Osteocyte (in vitro differentiated cells): ENCODE measurements around the gene ZKSCAN8. TPM values are rescaled to one million over a fixed set of nuclear protein-coding genes. Genes with fewer than 3 reads are reported as not detected.

ENCODE experiments used
- DNase-seq: peaks from one replicate; pipeline ENCODE4 v3.0.0; 2021; ENCODE audit warnings: mixed read lengths; ENCODE audit not compliant: unreplicated experiment; ENCODE audit errors: extremely low spot score
- H3K27ac Mint-ChIP-seq: one replicate; pipeline ENCODE4 v1.8.0; 2021; ENCODE audit warnings: mild to moderate bottlenecking, mixed read lengths; ENCODE audit not compliant: unreplicated experiment
- H3K27me3 Mint-ChIP-seq: one replicate; pipeline ENCODE4 v1.8.0; 2021; ENCODE audit warnings: mixed read lengths; ENCODE audit not compliant: unreplicated experiment
- H3K36me3 Mint-ChIP-seq: one replicate; pipeline ENCODE4 v1.8.0; 2021; ENCODE audit warnings: mixed read lengths; ENCODE audit not compliant: unreplicated experiment
- H3K4me1 Mint-ChIP-seq: one replicate; pipeline ENCODE4 v1.8.0; 2021; ENCODE audit warnings: mixed read lengths; ENCODE audit not compliant: unreplicated experiment
- H3K4me3 Mint-ChIP-seq: one replicate; pipeline ENCODE4 v1.8.0; 2021; ENCODE audit warnings: mild to moderate bottlenecking, moderate library complexity, mixed read lengths; ENCODE audit not compliant: unreplicated experiment
- H3K9me3 Mint-ChIP-seq: one replicate; pipeline ENCODE4 v1.8.0; 2021; ENCODE audit warnings: mixed read lengths; ENCODE audit not compliant: unreplicated experiment
- CTCF ChIP-seq: fragments of 200-600 bp; sonication (generic); IDR thresholded peaks from 2 replicates; pipeline ENCODE4 v1.5.0; 2021; ENCODE audit warnings: antibody characterized with exemption, mild to moderate bottlenecking, moderate library complexity
- total RNA-seq: library from RNA; stranded (reverse); gene quantifications from 2 replicates; pipeline ENCODE4 v1.2.1, GENCODE V29; 2021

Gene ZKSCAN8
- total RNA-seq, 1 donor from 2014 or later, result 36.3 TPM

- H3K4me1 Mint-ChIP-seq, result peaks cover 10% of the 10 kb centered on the region
- no peak for DNase-seq
- H3K36me3 Mint-ChIP-seq, result no peaks in the 10 kb centered on the region
- H3K4me3 Mint-ChIP-seq, result no peak overlapping the region
- H3K27ac Mint-ChIP-seq, result no peak overlapping the region
- TF ChIP-seq CTCF, result no peak
- no peaks in the 10 kb centered on the region for H3K9me3 Mint-ChIP-seq
- no peaks in the 10 kb centered on the region for H3K27me3 Mint-ChIP-seq
These were observed 34.2 kb upstream of the ZKSCAN8 start for GRCh38 chr6:28107506-28107905.

- no peak overlapping the region for H3K4me3 Mint-ChIP-seq
- peaks cover 24% of the 10 kb centered on the region for H3K36me3 Mint-ChIP-seq
- no peak for TF ChIP-seq CTCF
- no peak overlapping the region for H3K27ac Mint-ChIP-seq
- no peaks in the 10 kb centered on the region for H3K9me3 Mint-ChIP-seq
- DNase-seq, result no peak
- H3K27me3 Mint-ChIP-seq, result no peaks in the 10 kb centered on the region
- H3K4me1 Mint-ChIP-seq, result no peaks in the 10 kb centered on the region
These were observed 29.7 kb upstream of the ZKSCAN8 start for GRCh38 chr6:28111964-28112363.

- DNase-seq, result no peak
- H3K27me3 Mint-ChIP-seq, result no peaks in the 10 kb centered on the region
- no peak overlapping the region for H3K4me3 Mint-ChIP-seq
- H3K9me3 Mint-ChIP-seq, result no peaks in the 10 kb centered on the region
- no peak overlapping the region for H3K27ac Mint-ChIP-seq
- no peaks in the 10 kb centered on the region for H3K4me1 Mint-ChIP-seq
- peaks cover 38% of the 10 kb centered on the region for H3K36me3 Mint-ChIP-seq
- TF ChIP-seq CTCF, result no peak
These were observed 25.9 kb upstream of the ZKSCAN8 start for GRCh38 chr6:28115799-28116198.

- Mint-ChIP-seq H3K27ac (no peak overlapping the region), H3K4me1 (no peaks in the 10 kb centered on the region), H3K36me3 (peaks cover 44% of the 10 kb centered on the region), H3K27me3 (no peaks in the 10 kb centered on the region), H3K4me3 (no peak overlapping the region), H3K9me3 (no peaks in the 10 kb centered on the region)
- DNase-seq, result no peak
- no peak for TF ChIP-seq CTCF
These were observed 24.2 kb upstream of the ZKSCAN8 start for GRCh38 chr6:28117386-28118050.

GRCh38 chr6:28118217-28118616 is 23.5 kb upstream of the ZKSCAN8 start:
- H3K27ac Mint-ChIP-seq, result no peak overlapping the region
- no peak for TF ChIP-seq CTCF
- DNase-seq, result no peak
- no peak overlapping the region for H3K4me3 Mint-ChIP-seq
- H3K27me3 Mint-ChIP-seq, result no peaks in the 10 kb centered on the region
- peaks cover 46% of the 10 kb centered on the region for H3K36me3 Mint-ChIP-seq
- no peaks in the 10 kb centered on the region for H3K9me3 Mint-ChIP-seq
- H3K4me1 Mint-ChIP-seq, result no peaks in the 10 kb centered on the region
